H1 (cell line): Measurements from ENCODE around the gene RNASE13. TPM values are rescaled to one million over a fixed set of nuclear protein-coding genes. Genes with fewer than 3 reads are reported as not detected.

ENCODE experiments used
- CTCF ChIA-PET: fragments of 300-600 bp; sonication (Branson Sonifier 250); formaldehyde crosslinking; loops from one replicate; lab custom pipeline; 2021; ENCODE audit not compliant: partially characterized antibody; lab: Charles Lee
- POLR2A ChIA-PET: fragments of 300-600 bp; sonication (Branson Sonifier 250); formaldehyde crosslinking; loops from one replicate; lab custom pipeline; 2021; ENCODE audit warnings: inconsistent platforms; ENCODE audit not compliant: partially characterized antibody; lab: Charles Lee
- DNase-seq, 2 experiments: peaks; one replicate each; pipeline versions ENCODE4 v3.0.0 to v3.0.0-alpha.2; 2010 to 2022; ENCODE audit warnings: low spot score in 2 of 2, low read depth in 1 of 2, mixed read lengths in 1 of 2
- FAIRE-seq: peaks from 2 replicates; lab custom pipeline; 2011; peaks lifted over from hg19 to GRCh38; lab: Jason Lieb, UNC
- H2AFZ ChIP-seq: 2 replicates; pipeline ENCODE4 v1.8.1; 2012; ENCODE audit warnings: low read length, inconsistent platforms
- H2AK5ac ChIP-seq: 2 replicates; pipeline ENCODE4 v1.6.1; 2013; ENCODE audit warnings: low read depth, low read length
- H2BK120ac ChIP-seq: replicated peaks from 2 replicates; pipeline ENCODE3; 2013; ENCODE audit warnings: low read depth, low read length, inconsistent platforms
- H2BK12ac ChIP-seq: 2 replicates; pipeline ENCODE4 v1.6.1; 2013; ENCODE audit warnings: low read depth, low read length
- H2BK15ac ChIP-seq: 2 replicates; pipeline ENCODE4 v1.6.1; 2013; ENCODE audit warnings: low read length
- H2BK20ac ChIP-seq: 2 replicates; pipeline ENCODE4 v1.6.1; 2013; ENCODE audit warnings: low read length
- H2BK5ac ChIP-seq: 2 replicates; pipeline ENCODE4 v1.6.1; 2013; ENCODE audit warnings: low read depth, low read length
- H3K14ac ChIP-seq: 2 replicates; pipeline ENCODE4 v1.6.1; 2013; ENCODE audit warnings: inconsistent platforms; ENCODE audit not compliant: insufficient read length
- H3K18ac ChIP-seq: 2 replicates; pipeline ENCODE4 v1.6.1; 2013; ENCODE audit warnings: low read length; ENCODE audit errors: extremely low read depth
- H3K23ac ChIP-seq: 2 replicates; pipeline ENCODE4 v1.6.1; 2013; ENCODE audit warnings: inconsistent platforms; ENCODE audit not compliant: insufficient read length
- H3K23me2 ChIP-seq: 2 replicates; pipeline ENCODE4 v1.6.1; 2013; ENCODE audit warnings: low read depth, low read length
- H3K27ac ChIP-seq: 2 replicates; pipeline ENCODE4 v1.6.1; 2011; ENCODE audit warnings: low read depth, low read length, inconsistent platforms
- H3K27me3 ChIP-seq, 4 experiments: replicated peaks in 1 of 4; 1 replicate in 1 of 4; 2 replicates in 3 of 4; pipeline versions ENCODE4 v1.6.1 to v1.8.1; 2011 to 2013; ENCODE audit warnings: low read length in 3 of 4, mild to moderate bottlenecking in 3 of 4, inconsistent platforms in 2 of 4, mixed read lengths in 2 of 4, moderate library complexity in 1 of 4; ENCODE audit not compliant: control insufficient read depth in 3 of 4, insufficient read depth in 3 of 4; ENCODE audit errors: extremely low read depth in 1 of 4
- H3K36me3 ChIP-seq, 4 experiments: 2 replicates each; pipeline versions ENCODE4 v1.6.1 to v1.8.1; 2011 to 2013; ENCODE audit warnings: mild to moderate bottlenecking in 4 of 4, low read length in 3 of 4, moderate library complexity in 2 of 4, control low read depth in 1 of 4, inconsistent platforms in 1 of 4; ENCODE audit not compliant: insufficient read depth in 4 of 4, control insufficient read depth in 2 of 4
- H3K4ac ChIP-seq: replicated peaks from 2 replicates; pipeline ENCODE3; 2013; ENCODE audit warnings: low read length, low read depth, mixed read lengths, inconsistent platforms; ENCODE audit not compliant: insufficient read length
- H3K4me1 ChIP-seq, 4 experiments: replicated peaks in 1 of 4; 1 replicate in 1 of 4; 2 replicates in 3 of 4; pipeline versions ENCODE4 v1.6.1 to v1.8.1; 2011 to 2013; ENCODE audit warnings: low read length in 3 of 4, inconsistent platforms in 2 of 4, mixed read lengths in 1 of 4; ENCODE audit not compliant: insufficient read depth in 4 of 4, control insufficient read depth in 3 of 4
- H3K4me2 ChIP-seq, 2 experiments: 2 replicates each; pipeline versions ENCODE4 v1.6.1 to v1.8.1; 2011 to 2013; ENCODE audit warnings: low read depth in 2 of 2, low read length in 2 of 2, control low read depth in 1 of 2, inconsistent platforms in 1 of 2, mild to moderate bottlenecking in 1 of 2; ENCODE audit not compliant: insufficient read depth in 1 of 2
- H3K4me3 ChIP-seq, 4 experiments: fragments of 200-600, 300-600 bp in 1 of 4; sonication (generic), shearing (Covaris generic), sonication (Bioruptor Twin) in 1 of 4; 2 replicates each; pipeline versions ENCODE4 v1.5.1 to v1.8.1; 2011 to 2016; ENCODE audit warnings: low read length in 4 of 4, low read depth in 3 of 4, control low read depth in 2 of 4, inconsistent platforms in 2 of 4, mild to moderate bottlenecking in 2 of 4, mixed read lengths in 1 of 4, moderate library complexity in 1 of 4; ENCODE audit not compliant: insufficient read depth in 2 of 4; ENCODE audit errors: extremely low read depth in 1 of 4
- H3K56ac ChIP-seq: replicated peaks from 2 replicates; pipeline ENCODE3; 2013; ENCODE audit warnings: low read depth, mild to moderate bottlenecking, mixed read lengths, low read length, inconsistent platforms; ENCODE audit not compliant: insufficient read length
- H3K79me1 ChIP-seq: 2 replicates; pipeline ENCODE4 v1.6.1; 2013; ENCODE audit warnings: low read depth, low read length, control low read depth
- H3K79me2 ChIP-seq, 2 experiments: 2 replicates each; pipeline versions ENCODE4 v1.6.1 to v1.8.1; 2012 to 2013; ENCODE audit warnings: low read length in 2 of 2, mild to moderate bottlenecking in 2 of 2, inconsistent platforms in 1 of 2; ENCODE audit not compliant: insufficient read depth in 2 of 2, control insufficient read depth in 1 of 2
- H3K9ac ChIP-seq, 4 experiments: replicated peaks in 1 of 4; 1 replicate in 1 of 4; 2 replicates in 3 of 4; pipeline versions ENCODE4 v1.6.1 to v1.8.1; 2011 to 2013; ENCODE audit warnings: low read depth in 3 of 4, low read length in 3 of 4, control low read depth in 2 of 4, mild to moderate bottlenecking in 2 of 4, moderate library complexity in 2 of 4, inconsistent platforms in 1 of 4; ENCODE audit errors: extremely low read depth in 1 of 4
- H3K9me3 ChIP-seq, 2 experiments: 2 replicates each; pipeline versions ENCODE4 v1.6.1 to v1.8.1; 2012 to 2013; ENCODE audit warnings: mild to moderate bottlenecking in 2 of 2, moderate library complexity in 2 of 2, control low read depth in 1 of 2, inconsistent platforms in 1 of 2, low read depth in 1 of 2, low read length in 1 of 2, mixed read lengths in 1 of 2; ENCODE audit not compliant: insufficient read depth in 2 of 2
- H4K20me1 ChIP-seq, 2 experiments: replicated peaks in 1 of 2; 2 replicates each; pipeline versions ENCODE3 to v1.8.1; 2011 to 2013; ENCODE audit warnings: inconsistent platforms in 2 of 2, low read length in 2 of 2, mild to moderate bottlenecking in 1 of 2; ENCODE audit not compliant: insufficient read depth in 2 of 2, control insufficient read depth in 1 of 2
- H4K5ac ChIP-seq: 2 replicates; pipeline ENCODE4 v1.6.1; 2013; ENCODE audit warnings: low read length, low read depth, mixed read lengths, inconsistent platforms; ENCODE audit not compliant: insufficient read length
- H4K8ac ChIP-seq: 2 replicates; pipeline ENCODE4 v1.8.0; 2013; ENCODE audit warnings: mild to moderate bottlenecking, moderate library complexity, low read length, inconsistent platforms; ENCODE audit not compliant: insufficient read depth; ENCODE audit errors: extremely low read depth
- H4K91ac ChIP-seq: replicated peaks from 2 replicates; pipeline ENCODE3; 2013; ENCODE audit warnings: low read length, mixed read lengths, inconsistent platforms; ENCODE audit not compliant: insufficient read length
- ASH2L ChIP-seq: fragments of 200-600, 300-600 bp; sonication (generic); IDR thresholded peaks from one replicate; pipeline ENCODE4 v1.7.1; 2017; ENCODE audit warnings: low read length
- BACH1 ChIP-seq: IDR thresholded peaks from 2 replicates; pipeline ENCODE4 v1.6.1; 2012; ENCODE audit warnings: low read length, improper control_type of control experiment
- BCL11A ChIP-seq, 2 experiments: IDR thresholded peaks; one replicate each; pipeline ENCODE4 v1.6.1; 2011; ENCODE audit warnings: low read depth in 2 of 2, low read length in 2 of 2, mild to moderate bottlenecking in 2 of 2
- BRCA1 ChIP-seq: IDR thresholded peaks from 2 replicates; pipeline ENCODE4 v1.6.1; 2012; ENCODE audit warnings: low read depth, low read length, improper control_type of control experiment
- CBX5 ChIP-seq: fragments of 300-800, 300-1000 bp; sonication (generic); IDR thresholded peaks from 2 replicates; pipeline ENCODE4 v1.7.1; 2016; ENCODE audit warnings: antibody characterized with exemption, low read length, low read depth
- CBX8 ChIP-seq: fragments of 300-800, 300-1000 bp; sonication (generic); IDR thresholded peaks from 2 replicates; pipeline ENCODE4 v1.7.1; 2016; ENCODE audit warnings: low read depth, low read length, borderline replicate concordance
- CHD2 ChIP-seq: IDR thresholded peaks from 2 replicates; pipeline ENCODE4 v1.6.1; 2012; ENCODE audit warnings: low read length, improper control_type of control experiment
- CTBP2 ChIP-seq: IDR thresholded peaks from 2 replicates; pipeline ENCODE4 v1.7.0; 2011; ENCODE audit warnings: borderline replicate concordance, mild to moderate bottlenecking, moderate library complexity, mixed read lengths, low read length; ENCODE audit not compliant: insufficient read depth, insufficient read length
- FOSL1 ChIP-seq: IDR thresholded peaks from 2 replicates; pipeline ENCODE4 v1.6.1; 2011; ENCODE audit warnings: mild to moderate bottlenecking, low read depth, low read length, moderate library complexity; ENCODE audit not compliant: insufficient read depth
- JUN ChIP-seq: IDR thresholded peaks from 2 replicates; pipeline ENCODE4 v1.6.1; 2011; ENCODE audit warnings: low read depth, mild to moderate bottlenecking, improper control_type of control experiment, low read length
- JUND ChIP-seq: IDR thresholded peaks from 2 replicates; pipeline ENCODE4 v1.6.1; 2011; ENCODE audit warnings: mild to moderate bottlenecking, improper control_type of control experiment, low read length
- MAFK ChIP-seq: IDR thresholded peaks from 2 replicates; pipeline ENCODE4 v1.6.1; 2012; ENCODE audit warnings: low read depth, mild to moderate bottlenecking, improper control_type of control experiment, low read length
- SIN3A ChIP-seq, 2 experiments: IDR thresholded peaks in 1 of 2; conservative IDR thresholded peaks in 1 of 2; 2 replicates each; pipeline ENCODE4 v1.6.1; 2011 to 2012; ENCODE audit warnings: low read length in 2 of 2, improper control_type of control experiment in 1 of 2, low read depth in 1 of 2, mild to moderate bottlenecking in 1 of 2
- SP4 ChIP-seq: IDR thresholded peaks from 2 replicates; pipeline ENCODE4 v1.6.1; 2012; ENCODE audit warnings: low read length, inconsistent platforms
- TCF12 ChIP-seq: IDR thresholded peaks from 2 replicates; pipeline ENCODE4 v1.6.1; 2011; ENCODE audit warnings: low read depth, mild to moderate bottlenecking, low read length
- WGBS, 2 experiments: shearing (Covaris generic) in 1 of 2; methylation state at CpG; one replicate each; pipeline versions ENCODE4 v1.1.6 to v1.1.7; 2013 to 2015; ENCODE audit warnings: low lambda C conversion rate in 2 of 2, mixed read lengths in 2 of 2, inconsistent platforms in 1 of 2, low coverage in 1 of 2, missing lambda C conversion rate in 1 of 2; ENCODE audit not compliant: insufficient replicate concordance in 2 of 2, insufficient coverage in 1 of 2, insufficient read length in 1 of 2; ENCODE audit errors: extremely low coverage in 1 of 2, missing lambda C conversion rate in 1 of 2; 5-methylcytosine and 5-hydroxymethylcytosine counted together
- polyA plus RNA-seq, 7 experiments: library from polyadenylated mRNA; depleted of rRNA in 3 of 7; stranded (reverse) in 5 of 7; unstranded in 2 of 7; fragments of >200 nt in 5 of 7; fragments of 200-250 nt in 2 of 7; gene quantifications; 1 replicate in 5 of 7; 2 replicates in 1 of 7; 4 replicates in 1 of 7; pipeline versions ENCODE4 v1.2.1 to v1.2.3, GENCODE V29; 2011 to 2013; ENCODE audit warnings: missing spikeins in 2 of 7, mixed read lengths in 2 of 7
- total RNA-seq: library from RNA; stranded (reverse); fragmentation: NEBNext Ultra II Directional; extraction: Animal tissue kit (Norgen Biotek cat#: 25700); gene quantifications from 2 replicates; pipeline ENCODE4 v1.2.1, GENCODE V29; 2021

RNASE13 gene
- total and polyA plus RNA-seq, 2 of the 8 experiments (the other 6 are each of a cell fraction or from before 2014, with no cell fraction given) = not detected

GRCh38 chr14:21047378-21047781 is 12.8 kb upstream of the RNASE13 start:
- Histone ChIP-seq H2BK12ac (no peak overlapping the region), H3K4me2 (no peak overlapping the region), H3K79me1 (no peaks in the 10 kb centered on the region), H3K56ac (no peak overlapping the region), H3K14ac (no peak overlapping the region), H2BK5ac (no peak overlapping the region), H3K27ac (no peak overlapping the region), H4K20me1 (no peaks in the 10 kb centered on the region), H2AK5ac (no peak overlapping the region), H3K9me3 (no peaks in the 10 kb centered on the region), H3K23ac (no peak overlapping the region), H3K4me3 (no peak overlapping the region), H2BK15ac (no peak overlapping the region), H2BK120ac (no peak overlapping the region), H3K9ac (no peak overlapping the region), H4K8ac (no peak overlapping the region), H4K91ac (no peak overlapping the region), H3K23me2 (no peaks in the 10 kb centered on the region), H3K4me1 (no peaks in the 10 kb centered on the region), H3K18ac (no peak overlapping the region), H2BK20ac (no peak overlapping the region), H3K36me3 (no peaks in the 10 kb centered on the region), H3K27me3 (peaks cover 0 to 3% (median 0%) of the 10 kb centered on the region in 4 experiments; a peak in 1 of 7 replicates), H2AFZ (no peak overlapping the region), H3K79me2 (no peaks in the 10 kb centered on the region), H4K5ac (no peak overlapping the region), H3K4ac (no peak overlapping the region)
- no peak for DNase-seq
- FAIRE-seq = no peak
- POLR2A ChIA-PET = interaction anchor here (0.9 to 1.1 kb wide), 3 partner anchors 24 to 31 kb away, joined by 3 read pairs; no protein-coding TSS in a partner anchor
- CTCF ChIA-PET = interaction anchor here (0.9 to 3.7 kb wide), 18 partner anchors 10 to 89 kb away, joined by 3 to 28 read pairs (median 4); partner anchors contain the start of gene RNASE8
- TF ChIP-seq CTBP2 (no peak), BACH1 (no peak), TCF12 (no peak), JUND (no peak), SIN3A (conservative IDR thresholded peaks at IDR 0.05 in 1 of 2, IDR thresholded peaks at IDR 0.05 in 1 of 2; ENCODE audit: low read depth in 1 of 2, low read length in 2 of 2) (no peak), SP4 (no peak), MAFK (no peak), BCL11A (IDR thresholded peaks at IDR 0.05; ENCODE audit: low read depth in 2 of 2, low read length in 2 of 2) (no peak), FOSL1 (no peak), CBX5 (no peak), BRCA1 (no peak), ASH2L (no peak), CHD2 (no peak), JUN (no peak), CBX8 (no peak)
- WGBS, 2 experiments = 86% methylated on average over 2 of the region's 2 CpGs; no CpG with 5 or more reads in 1 of the 2 experiments
